Activated T-cell treated with anti-CD3 and anti-CD28 coated beads for 4 hours (primary cell): Measurements from ENCODE around the gene AACS.
"Not testable (repeated sequence)": the region's sequence is repeated elsewhere in the genome, so short reads cannot be mapped to it uniquely, and the experiment has no call there.

ENCODE experiments used
- DNase-seq: peaks from one replicate; pipeline ENCODE4 v3.0.0-alpha.2; 2020

Gene AACS

GRCh38 chr12:125065021-125065918, at the start of gene AACS:
Gene AACS, plus strand, starts transcription at chr12:125065435. Its CDS starts 150 bp downstream, at chr12:125065585.
- peak; percentile 71 for DNase-seq

- no peak for DNase-seq
Observed at GRCh38 chr12:125015680-125016310, 49.4 kb upstream of the AACS start.

- DNase-seq: no peak
Observed at GRCh38 chr12:125017801-125018200, 47.4 kb upstream of the AACS start.

- DNase-seq: no peak
Observed at GRCh38 chr12:125018356-125018755, 46.9 kb upstream of the AACS start.

GRCh38 chr12:125021096-125021495, 44.1 kb upstream of the AACS start:
- no peak for DNase-seq

GRCh38 chr12:125021771-125022170, 43.5 kb upstream of the AACS start:
- DNase-seq: no peak

GRCh38 chr12:125023065-125023464, 42.2 kb upstream of the AACS start:
- DNase-seq: no peak

- DNase-seq: no peak
Observed at GRCh38 chr12:125024949-125025563, 40.2 kb upstream of the AACS start.

GRCh38 chr12:125025606-125026235, 39.5 kb upstream of the AACS start:
- DNase-seq: no peak

- DNase-seq: no peak
Observed at GRCh38 chr12:125028106-125028505, 37.1 kb upstream of the AACS start.

- no peak for DNase-seq
Observed at GRCh38 chr12:125029761-125030358, 35.4 kb upstream of the AACS start.

GRCh38 chr12:125031471-125031870, 33.8 kb upstream of the AACS start:
- not testable (repeated sequence) for DNase-seq

- DNase-seq: no peak
Observed at GRCh38 chr12:125032466-125033152, 32.6 kb upstream of the AACS start.

GRCh38 chr12:125033288-125033687, 31.9 kb upstream of the AACS start:
- DNase-seq: no peak

GRCh38 chr12:125038976-125039625, 26.1 kb upstream of the AACS start:
- no peak for DNase-seq

- DNase-seq: no peak
Observed at GRCh38 chr12:125049093-125049458, 16.2 kb upstream of the AACS start.

GRCh38 chr12:125050446-125050845, 14.8 kb upstream of the AACS start:
- DNase-seq: no peak

GRCh38 chr12:125050868-125051267, 14.4 kb upstream of the AACS start:
- DNase-seq: no peak

- no peak for DNase-seq
Observed at GRCh38 chr12:125053821-125054220, 11.4 kb upstream of the AACS start.

GRCh38 chr12:125055591-125055990, 9.6 kb upstream of the AACS start:
- DNase-seq: no peak

- no peak for DNase-seq
Observed at GRCh38 chr12:125056306-125056705, 8.9 kb upstream of the AACS start.

GRCh38 chr12:125057708-125058107, 7.5 kb upstream of the AACS start:
- no peak for DNase-seq
